ENCODE data around the gene THY1. TPM values are rescaled to one million over a fixed set of nuclear protein-coding genes. Genes with fewer than 3 reads are reported as not detected.

The THY1 gene
- 121 to 127 TPM (median 121 TPM) in 3 replicates for total RNA-seq

DNA sequence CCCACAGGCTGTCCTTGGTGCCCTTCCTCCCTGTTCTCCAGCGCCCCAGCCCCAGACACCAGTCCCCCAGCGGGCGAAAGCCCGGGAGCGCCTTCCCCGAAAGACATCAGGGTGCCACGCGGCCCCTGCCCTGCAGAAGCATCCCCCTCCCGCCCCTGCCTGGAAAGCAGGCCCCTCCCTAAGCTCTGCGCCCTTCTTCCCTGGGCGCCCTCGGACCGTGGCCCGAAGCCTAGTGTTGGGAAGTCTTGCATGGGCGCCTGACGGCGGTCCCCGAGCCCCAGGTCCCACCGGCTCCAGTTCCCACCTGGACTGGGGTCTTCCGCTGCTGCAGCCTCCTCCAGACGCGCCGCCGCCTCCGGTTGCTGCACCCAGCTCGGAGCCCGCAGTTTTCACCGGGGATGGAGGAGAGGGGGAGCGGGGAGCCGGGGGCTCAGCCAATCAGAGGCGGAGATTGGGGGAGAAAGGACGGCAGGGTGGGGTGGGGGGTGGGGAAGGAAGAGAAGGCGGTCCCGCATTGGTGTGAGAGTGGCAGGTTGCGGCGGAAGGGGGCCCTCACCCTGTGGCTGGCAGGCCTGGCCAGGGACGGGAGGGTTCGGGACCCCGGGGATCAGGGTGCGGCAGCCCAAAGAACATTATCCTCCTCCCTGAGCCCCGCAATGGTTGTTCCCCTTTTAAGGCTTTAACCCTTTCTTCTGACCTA lies at the start of gene THY1:
Gene THY1, minus strand, starts transcription at position 364 of the 700 bp plus-strand sequence. CDS start 2,267 bp downstream, outside the sequence.
- Mint-ChIP-seq H3K4me3 (peak within 1 kb of the TSS; percentile 91), H3K36me3 (peaks cover 13% of the 10 kb centered on the region), H3K27me3 (ENCODE audit: low read depth) (peaks cover 12% of the 10 kb centered on the region), H3K27ac (peak within 1 kb of the TSS; percentile 92), H3K4me1 (peaks cover 55% of the 10 kb centered on the region), H3K9me3 (no peaks in the 10 kb centered on the region)
- DNase-seq (ENCODE audit: low spot score in 2 of 2, unreplicated experiment in 2 of 2), result peak; percentile 63 to 77
- TF ChIP-seq, protein P1, sequence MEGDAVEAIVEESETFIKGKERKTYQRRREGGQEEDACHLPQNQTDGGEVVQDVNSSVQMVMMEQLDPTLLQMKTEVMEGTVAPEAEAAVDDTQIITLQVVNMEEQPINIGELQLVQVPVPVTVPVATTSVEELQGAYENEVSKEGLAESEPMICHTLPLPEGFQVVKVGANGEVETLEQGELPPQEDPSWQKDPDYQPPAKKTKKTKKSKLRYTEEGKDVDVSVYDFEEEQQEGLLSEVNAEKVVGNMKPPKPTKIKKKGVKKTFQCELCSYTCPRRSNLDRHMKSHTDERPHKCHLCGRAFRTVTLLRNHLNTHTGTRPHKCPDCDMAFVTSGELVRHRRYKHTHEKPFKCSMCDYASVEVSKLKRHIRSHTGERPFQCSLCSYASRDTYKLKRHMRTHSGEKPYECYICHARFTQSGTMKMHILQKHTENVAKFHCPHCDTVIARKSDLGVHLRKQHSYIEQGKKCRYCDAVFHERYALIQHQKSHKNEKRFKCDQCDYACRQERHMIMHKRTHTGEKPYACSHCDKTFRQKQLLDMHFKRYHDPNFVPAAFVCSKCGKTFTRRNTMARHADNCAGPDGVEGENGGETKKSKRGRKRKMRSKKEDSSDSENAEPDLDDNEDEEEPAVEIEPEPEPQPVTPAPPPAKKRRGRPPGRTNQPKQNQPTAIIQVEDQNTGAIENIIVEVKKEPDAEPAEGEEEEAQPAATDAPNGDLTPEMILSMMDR (IDR thresholded peaks at IDR 0.05; ENCODE audit: unreplicated experiment), result no peak

DNA sequence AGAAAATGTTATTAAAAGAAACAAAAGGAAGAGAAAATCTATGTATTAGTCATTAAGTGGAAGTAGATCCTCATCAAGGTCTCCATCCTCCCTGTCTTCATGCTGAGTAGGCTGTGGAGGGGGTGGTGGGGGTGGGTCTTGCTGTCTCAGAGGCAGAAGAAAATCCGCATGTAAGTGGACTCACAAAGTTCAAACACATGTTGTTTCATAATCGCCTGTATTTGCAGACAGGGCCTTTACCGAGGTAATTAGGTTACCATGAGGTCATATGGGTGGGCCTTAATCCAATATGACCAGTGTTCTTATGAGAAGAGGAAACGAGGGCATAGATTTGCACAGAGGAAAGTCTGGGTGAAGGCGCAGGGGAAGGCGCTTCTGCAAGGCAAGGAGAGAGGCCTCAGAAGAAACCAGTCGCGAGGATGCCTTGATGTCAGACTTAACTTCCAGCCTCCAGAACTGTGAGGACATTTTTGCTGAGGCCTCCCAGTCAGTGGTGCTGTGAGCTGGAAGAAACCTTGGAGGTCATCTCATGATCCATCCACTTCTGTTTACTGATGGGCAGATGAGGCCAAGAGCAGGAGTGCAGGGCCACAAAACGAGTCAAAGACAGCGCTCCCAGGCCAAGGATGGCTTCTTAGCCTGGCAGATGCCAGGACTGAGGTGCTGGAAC lies 49.3 kb upstream of the THY1 start:
- peak in 1 of 2 experiments; percentile 17 for DNase-seq (ENCODE audit: low spot score in 2 of 2, unreplicated experiment in 2 of 2)
- H3K27me3 Mint-ChIP-seq (ENCODE audit: low read depth), result peaks cover 14% of the 10 kb centered on the region
- no peak overlapping the region for H3K27ac Mint-ChIP-seq
- H3K4me1 Mint-ChIP-seq, result peaks cover 13% of the 10 kb centered on the region
- TF ChIP-seq, protein P1 (IDR thresholded peaks at IDR 0.05; ENCODE audit: unreplicated experiment), result no peak
- no peaks in the 10 kb centered on the region for H3K36me3 Mint-ChIP-seq
- no peak overlapping the region for H3K4me3 Mint-ChIP-seq
- H3K9me3 Mint-ChIP-seq, result peaks cover 7% of the 10 kb centered on the region

DNA sequence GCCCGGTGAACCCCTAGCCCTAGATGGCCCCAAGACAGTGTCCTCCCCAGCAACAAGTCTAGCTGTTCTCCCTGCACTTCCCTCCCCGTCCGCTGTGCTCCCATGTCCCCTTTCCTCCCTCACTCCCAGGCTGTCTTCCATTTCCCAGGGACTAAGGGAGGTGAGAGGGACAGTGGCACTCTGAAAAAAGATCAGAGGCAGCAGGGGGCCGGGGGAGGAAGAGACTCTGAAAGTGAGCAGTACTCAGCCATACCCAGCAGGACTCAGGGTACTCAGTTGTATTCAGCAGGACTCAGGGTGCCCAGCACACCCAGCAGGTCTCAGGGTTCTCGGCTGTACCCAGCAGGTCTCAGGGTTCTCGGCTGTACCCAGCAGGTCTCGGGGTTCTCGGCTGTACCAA lies 48.4 kb upstream of the THY1 start:
- TF ChIP-seq, protein P1 (IDR thresholded peaks at IDR 0.05; ENCODE audit: unreplicated experiment), result no peak
- peak in 1 of 2 experiments; percentile 17 for DNase-seq (ENCODE audit: low spot score in 2 of 2, unreplicated experiment in 2 of 2)
- Mint-ChIP-seq H3K36me3 (peaks cover 2% of the 10 kb centered on the region), H3K9me3 (peaks cover 16% of the 10 kb centered on the region), H3K27me3 (ENCODE audit: low read depth) (peaks cover 4% of the 10 kb centered on the region), H3K4me3 (no peak overlapping the region), H3K27ac (no peak overlapping the region), H3K4me1 (peaks cover 13% of the 10 kb centered on the region)

DNA sequence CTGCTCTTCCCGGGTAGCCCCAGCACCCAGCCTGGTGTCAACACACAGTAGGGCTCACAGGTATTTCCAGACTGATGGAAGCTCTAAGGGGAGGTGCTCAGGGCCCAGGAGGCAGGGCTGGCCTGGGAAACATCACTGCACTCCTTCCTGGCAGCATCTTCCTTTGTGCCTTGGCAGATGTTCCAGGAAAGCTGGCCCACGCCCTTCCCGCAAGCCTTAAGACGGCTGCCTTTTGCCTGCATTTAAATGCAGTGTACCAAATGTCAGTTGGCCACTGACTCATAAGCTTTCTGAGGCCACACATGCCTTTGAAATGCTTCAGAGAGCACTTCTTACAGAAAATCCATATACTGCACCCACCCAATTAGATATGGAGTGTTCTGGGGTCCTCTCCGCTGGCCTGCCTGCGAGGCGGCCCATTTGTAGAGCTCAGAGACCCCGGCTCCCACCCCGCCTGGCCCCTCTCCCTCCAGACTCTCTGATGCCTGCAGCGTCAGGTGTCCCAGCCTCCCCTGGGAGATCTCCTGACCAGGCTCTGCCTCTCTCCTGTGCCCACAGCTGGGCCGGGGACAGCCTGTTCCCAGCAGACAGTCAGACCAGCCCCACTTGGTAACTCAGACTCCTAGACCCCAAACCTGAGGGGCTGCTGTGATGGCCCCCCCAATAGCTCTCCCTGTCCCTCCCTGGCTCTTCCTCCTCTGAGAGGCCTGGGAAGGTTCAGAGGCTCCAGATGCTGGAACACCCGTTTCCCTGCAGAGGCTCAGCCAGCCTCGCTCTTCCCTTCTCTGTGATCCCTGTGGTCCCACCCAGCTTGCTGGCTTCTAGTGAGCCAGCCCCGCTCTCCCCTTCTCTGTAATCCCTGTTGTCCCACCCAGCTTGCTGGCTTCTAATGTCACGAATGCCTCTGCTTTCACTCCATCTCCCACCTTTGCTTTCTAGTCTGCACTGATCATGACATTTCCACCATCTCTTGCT lies 47.6 kb upstream of the THY1 start:
- Mint-ChIP-seq H3K27me3 (ENCODE audit: low read depth) (no peaks in the 10 kb centered on the region), H3K27ac (no peak overlapping the region), H3K4me3 (no peak overlapping the region), H3K9me3 (peaks cover 23% of the 10 kb centered on the region), H3K4me1 (peaks cover 13% of the 10 kb centered on the region), H3K36me3 (peaks cover 2% of the 10 kb centered on the region)
- TF ChIP-seq, protein P1 (IDR thresholded peaks at IDR 0.05; ENCODE audit: unreplicated experiment), result no peak
- peak in 1 of 2 experiments; percentile 34 for DNase-seq (ENCODE audit: low spot score in 2 of 2, unreplicated experiment in 2 of 2)

DNA sequence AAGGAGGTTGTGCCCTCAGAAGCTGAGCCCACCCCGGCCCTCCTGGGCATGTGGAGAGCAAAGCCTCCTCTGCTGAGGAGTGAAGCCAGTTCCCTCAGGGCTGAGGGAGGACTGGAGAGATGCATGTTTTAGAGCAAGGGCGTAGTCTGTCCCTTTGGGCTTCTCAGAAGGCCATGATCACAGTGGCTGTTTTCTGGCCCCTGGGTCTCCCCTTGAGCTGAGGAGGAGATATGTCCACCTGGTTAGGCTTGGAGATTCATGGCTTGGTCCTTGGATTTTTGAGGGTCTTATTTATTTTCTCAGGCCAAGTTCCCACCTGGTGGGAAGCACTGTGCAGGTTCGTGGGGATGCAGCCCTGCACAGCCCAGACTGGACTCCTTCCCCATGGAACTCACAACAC lies 46.5 kb upstream of the THY1 start:
- TF ChIP-seq, protein P1 (IDR thresholded peaks at IDR 0.05; ENCODE audit: unreplicated experiment), result no peak
- Mint-ChIP-seq H3K9me3 (peaks cover 34% of the 10 kb centered on the region), H3K27ac (no peak overlapping the region), H3K4me1 (peaks cover 11% of the 10 kb centered on the region), H3K27me3 (ENCODE audit: low read depth) (no peaks in the 10 kb centered on the region), H3K36me3 (peaks cover 5% of the 10 kb centered on the region), H3K4me3 (no peak overlapping the region)
- DNase-seq (ENCODE audit: low spot score in 2 of 2, unreplicated experiment in 2 of 2), result peak in 1 of 2 experiments; percentile 17

Data from mesothelial cell of epicardium (in vitro differentiated cells).